ENCODE data around the gene ZBED4.
A peak's percentile ranks its signal among the peaks of the same experiment; 100 is the strongest.

The ZBED4 gene

DNA sequence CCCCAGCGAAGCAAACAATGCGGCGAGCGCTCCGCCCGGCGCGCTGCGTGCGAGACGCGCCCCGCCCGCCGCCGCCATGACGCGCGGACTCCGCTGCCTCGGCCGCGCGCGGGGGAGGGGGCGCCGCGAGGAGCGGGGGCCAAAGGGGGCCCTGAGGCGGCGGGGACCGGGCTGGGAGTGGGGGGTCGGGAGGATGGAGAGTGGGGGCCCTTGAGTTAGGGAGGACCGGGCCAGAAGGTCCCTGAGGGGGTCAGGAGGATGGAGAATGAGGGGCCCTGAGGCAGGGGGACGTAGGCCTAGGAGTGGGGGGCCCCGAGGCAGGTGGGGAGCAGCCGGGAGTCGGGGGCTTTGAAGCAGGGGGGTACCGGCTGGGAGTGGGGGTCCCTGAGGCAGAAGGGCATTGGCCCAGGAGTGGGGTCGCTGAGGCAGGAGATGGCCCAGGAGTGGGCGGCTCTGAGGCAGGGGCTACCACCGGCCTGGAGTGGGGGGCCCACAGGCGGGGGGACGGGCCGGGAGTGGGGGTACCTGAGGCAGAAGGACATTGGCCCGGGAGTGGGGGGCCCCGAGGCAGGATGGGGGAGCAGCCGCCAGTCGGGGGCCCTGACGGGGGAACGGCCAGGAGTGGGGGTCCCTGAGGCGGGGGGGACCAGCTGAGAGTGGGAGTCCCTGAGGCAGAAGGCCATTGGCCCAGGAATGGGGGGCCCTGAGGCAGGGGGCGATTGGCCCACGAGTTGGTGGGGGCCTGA lies 25.6 kb upstream of the ZBED4 start, which contains the start of gene BRD1:
TSS of gene BRD1 (minus strand) at position 21 of the 746 bp plus-strand sequence. CDS start 3,556 bp downstream, outside the sequence.
- peak; percentile 3 for DNase-seq

DNA sequence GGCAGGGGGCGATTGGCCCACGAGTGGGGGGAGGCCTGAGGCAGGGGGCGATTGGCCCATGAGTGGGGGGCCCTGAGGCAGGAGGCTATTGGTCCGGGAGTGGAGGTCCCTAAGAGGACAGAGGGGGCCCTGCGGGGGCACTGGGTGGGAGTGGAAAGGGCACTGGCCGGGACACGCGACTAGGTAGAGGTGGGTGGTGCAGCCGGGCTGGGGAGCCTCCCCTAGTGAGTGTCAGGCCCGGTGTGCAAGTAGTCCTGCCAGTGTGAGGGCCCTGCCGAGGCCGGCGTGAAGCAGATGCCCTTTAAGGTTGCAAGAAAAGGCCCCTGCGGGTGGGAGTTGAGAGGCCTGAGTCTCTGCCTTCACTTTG lies 25.1 kb upstream of the ZBED4 start:
- DNase-seq = no peak

DNA sequence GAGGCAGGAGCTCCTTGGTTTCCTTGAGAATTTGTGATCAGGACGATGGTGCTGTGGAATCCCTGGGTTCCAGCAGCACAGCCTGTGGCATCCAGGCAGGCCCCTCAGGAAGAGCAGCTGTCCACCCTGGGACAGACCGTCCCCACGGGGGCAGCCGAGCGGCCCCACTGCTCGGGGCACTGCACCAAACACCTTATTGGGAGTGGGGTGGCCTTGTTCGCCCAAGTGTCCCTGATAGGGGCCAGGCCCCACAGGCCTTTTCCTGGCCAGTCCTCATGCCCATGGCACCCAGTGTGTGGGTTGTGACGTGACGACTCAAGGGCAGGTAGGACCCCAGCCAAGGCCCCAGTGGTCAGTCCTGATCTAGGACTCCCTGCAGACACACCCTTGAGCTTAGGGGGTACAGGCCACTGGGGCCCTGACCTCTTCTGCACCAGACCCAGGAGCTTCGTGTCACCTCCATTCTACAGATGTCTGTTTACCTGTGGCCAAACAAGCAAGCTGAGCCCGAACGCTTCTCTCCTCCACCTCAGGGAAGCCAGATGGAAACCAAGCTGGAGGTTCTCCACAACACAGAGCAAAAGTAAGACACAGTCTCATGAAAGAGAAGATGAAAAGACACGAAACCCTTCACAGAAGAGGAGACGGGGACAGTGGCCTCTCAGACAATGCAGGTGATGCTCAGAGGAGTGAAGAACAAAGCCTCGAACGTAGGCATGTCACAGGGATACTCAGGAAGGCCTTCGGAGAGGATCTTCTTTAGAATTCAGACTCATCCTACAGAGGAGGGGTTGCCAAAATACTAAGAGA lies 24.4 kb upstream of the ZBED4 start:
- DNase-seq = no peak

DNA sequence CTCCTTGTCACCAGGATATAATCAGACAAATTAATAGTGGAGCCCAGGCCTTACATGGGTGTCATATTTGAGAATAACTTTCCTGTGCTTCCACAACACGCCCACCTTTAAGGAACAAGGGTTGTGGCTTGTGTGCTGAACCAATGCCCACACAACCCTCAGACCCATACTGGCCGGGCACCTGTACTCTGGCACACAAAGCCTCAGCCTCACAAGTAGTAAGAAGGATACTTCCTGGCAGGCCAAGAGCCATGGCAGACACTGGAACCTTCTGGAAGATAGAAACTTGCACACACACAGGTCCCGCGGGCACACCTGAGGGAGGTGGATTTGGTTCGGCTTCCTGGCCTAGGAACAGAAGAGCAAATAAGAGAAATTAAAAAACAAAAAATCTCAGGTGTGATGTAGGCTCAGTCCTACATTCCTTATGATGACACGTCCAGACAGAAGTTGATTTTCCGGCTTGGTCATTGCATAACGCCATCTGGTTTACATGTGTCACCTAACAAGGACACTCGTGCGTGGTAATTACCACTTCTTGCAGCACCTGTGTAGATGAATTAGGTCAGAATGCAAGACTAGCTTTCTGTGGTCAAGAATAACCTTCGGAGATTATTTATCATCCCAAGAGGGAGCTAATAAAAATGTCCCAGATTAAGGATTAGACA lies 20.2 kb upstream of the ZBED4 start:
- no peak for DNase-seq

DNA sequence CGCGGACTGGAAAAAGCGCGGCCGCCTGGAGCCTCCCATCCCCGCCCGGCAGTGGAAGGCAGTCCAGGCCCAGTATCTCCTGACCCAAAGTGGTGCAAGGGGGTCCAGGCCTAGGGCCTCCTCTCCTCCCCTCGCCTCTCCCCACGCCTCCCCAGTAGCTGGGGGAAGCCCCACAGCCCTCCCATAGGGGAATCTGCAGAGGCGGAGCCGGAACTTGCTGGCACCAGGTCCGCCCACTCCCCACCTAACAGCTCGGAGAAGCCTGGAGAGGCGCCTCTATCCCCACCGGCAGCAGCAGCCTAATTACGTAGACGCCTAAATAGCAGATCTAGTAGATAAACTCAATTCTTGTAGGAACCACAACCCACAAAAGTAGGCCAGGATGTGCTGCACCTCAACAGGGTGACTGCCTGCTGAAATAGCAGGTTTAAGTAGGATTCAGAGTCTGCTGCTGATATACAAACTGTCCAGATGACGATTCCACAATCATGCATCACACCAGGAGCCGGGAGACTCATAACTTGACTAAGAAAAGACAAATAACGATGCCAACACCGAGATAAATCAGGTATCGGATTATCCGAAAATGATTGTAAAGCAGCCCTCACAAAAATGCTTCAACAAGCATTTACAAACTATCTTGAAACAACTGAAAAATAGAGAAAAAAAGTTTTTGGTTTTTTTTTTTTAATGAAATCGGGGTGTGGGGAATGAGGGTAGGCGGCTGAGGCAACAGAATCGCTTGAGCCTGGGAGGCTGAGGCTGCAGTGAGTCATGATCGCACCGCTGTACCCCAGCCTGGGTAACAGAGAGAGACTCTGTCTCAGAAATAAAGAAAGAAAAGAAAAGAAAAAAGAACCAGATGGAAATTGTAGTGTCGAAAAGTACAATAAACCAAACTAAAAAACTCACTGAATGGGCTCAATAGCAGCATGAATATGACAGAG lies 14.6 kb upstream of the ZBED4 start:
- DNase-seq = no peak

DNA sequence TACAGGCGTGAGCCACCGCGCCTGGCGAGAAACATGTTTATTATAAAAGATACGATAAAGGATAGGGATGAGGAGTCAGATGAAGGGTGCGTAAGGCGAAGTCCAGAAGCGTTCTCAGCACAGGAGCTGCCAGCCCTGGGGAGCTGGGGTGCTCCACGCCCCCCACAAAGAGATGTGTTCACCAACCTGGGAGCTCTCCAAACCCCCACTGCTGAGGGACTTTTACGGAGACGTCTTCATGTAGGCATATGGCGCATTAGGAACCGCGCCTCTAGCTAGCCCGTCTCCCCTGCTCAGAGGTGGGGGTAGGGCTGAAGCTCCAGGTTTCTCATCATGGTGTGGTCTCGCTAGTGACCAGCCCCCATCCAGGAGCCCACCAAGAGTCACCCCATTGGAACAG lies 8.4 kb upstream of the ZBED4 start:
- no peak for DNase-seq

DNA sequence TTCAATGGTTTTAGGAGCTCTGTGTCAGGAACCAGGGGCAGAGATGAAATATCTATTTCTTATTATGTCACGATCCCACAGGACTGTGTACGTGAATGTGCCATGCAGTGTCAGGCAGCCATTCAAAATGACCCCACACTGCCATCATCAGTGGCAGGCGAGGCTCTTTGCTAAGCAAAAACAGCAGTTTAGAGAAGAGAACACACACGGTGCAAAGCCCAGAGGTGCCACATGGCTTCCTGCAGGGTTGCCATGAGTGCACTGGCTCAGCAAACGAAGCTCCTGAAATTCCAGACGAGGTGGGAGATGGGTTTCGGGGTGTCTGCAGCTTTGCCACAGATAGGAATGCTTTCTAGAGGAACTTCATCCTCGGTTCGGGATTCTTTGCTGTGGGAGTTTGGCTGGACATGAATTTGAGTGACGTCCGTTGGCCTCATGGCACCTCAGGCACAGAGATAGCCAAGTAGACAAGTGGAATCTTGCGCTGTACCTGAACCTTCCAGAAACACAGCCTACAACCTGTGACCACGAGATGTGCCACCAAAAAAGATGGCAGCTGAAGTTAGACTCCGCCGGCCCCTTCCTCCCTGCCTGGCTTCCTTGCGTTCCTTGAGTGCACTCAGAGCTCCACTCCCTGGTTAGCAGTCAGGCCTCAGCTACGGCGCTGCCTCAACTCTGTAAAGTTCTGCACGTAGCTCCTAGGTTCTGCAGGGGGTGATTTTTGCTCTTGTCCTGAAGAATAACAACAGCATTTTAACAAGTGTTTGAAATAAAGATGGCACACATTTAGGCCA lies 7.8 kb upstream of the ZBED4 start:
- no peak for DNase-seq

DNA sequence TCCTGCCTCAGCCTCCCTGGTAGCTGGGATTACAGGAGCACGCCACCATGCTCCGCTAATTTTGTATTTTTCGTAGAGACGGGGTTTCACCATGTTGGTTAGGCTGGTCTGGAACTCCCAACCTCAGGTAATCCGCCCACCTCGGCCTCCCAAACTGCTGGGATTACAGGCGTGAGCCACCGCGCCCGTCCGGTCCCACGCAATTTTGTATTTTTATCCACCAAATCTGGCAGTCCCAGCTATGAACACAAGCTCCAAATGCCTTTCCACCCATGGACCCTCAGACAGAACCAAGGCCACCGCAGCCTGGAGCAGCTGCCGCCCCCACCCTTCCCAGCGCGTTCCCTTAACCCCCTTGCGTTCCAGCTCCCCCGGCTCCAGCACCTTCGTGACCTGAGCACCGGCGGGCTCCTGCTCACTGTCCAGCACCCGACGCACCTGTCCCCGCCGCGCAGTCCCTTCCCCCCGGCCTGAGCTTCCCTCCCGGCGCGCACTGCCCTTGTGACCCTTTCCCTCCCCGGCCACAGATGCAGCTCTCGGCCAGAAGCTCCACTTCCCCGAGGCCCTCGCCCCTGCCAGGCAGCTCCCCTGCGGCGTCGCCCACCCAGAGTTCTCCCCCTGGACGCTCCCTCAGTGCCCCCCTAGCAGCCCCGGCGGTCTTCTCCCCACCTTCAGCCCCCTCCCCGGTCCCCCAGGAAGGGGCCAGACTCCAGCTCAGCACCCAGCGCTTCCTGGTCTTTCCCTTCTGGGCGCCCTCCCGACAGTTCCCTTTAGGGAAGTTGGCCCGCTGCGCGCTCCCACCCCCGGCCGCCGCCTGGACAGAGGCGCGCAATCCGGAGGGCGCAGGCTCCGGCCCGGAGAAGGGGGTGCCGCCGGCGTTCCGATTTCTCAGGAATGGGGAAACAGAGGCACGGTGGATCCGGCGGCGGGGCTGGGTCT lies 5.6 kb upstream of the ZBED4 start:
- DNase-seq = no peak

DNA sequence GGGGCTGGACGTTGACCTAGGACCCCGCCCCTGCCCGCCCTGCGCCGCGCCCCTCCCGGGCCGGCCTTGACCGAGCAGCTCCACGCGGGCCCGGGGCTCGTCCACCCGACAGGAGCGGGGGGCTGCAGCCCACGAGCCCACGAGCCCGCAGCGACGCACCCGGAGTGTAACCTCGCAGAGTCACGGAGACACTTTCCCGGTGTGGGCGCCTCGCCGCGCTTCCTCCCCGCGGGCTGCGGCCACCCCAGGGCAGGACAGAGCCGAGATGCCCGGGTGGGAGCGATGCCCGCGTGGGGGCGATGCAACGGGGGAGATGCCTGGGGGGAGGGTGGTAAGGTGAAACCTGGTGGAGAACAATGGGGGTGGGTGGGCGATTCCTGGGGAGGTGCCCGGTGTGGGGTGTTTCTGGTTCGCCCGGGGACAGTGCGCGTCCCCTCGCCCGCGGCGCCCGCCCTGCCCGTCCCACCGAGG lies 4.9 kb upstream of the ZBED4 start:
- no peak for DNase-seq

DNA sequence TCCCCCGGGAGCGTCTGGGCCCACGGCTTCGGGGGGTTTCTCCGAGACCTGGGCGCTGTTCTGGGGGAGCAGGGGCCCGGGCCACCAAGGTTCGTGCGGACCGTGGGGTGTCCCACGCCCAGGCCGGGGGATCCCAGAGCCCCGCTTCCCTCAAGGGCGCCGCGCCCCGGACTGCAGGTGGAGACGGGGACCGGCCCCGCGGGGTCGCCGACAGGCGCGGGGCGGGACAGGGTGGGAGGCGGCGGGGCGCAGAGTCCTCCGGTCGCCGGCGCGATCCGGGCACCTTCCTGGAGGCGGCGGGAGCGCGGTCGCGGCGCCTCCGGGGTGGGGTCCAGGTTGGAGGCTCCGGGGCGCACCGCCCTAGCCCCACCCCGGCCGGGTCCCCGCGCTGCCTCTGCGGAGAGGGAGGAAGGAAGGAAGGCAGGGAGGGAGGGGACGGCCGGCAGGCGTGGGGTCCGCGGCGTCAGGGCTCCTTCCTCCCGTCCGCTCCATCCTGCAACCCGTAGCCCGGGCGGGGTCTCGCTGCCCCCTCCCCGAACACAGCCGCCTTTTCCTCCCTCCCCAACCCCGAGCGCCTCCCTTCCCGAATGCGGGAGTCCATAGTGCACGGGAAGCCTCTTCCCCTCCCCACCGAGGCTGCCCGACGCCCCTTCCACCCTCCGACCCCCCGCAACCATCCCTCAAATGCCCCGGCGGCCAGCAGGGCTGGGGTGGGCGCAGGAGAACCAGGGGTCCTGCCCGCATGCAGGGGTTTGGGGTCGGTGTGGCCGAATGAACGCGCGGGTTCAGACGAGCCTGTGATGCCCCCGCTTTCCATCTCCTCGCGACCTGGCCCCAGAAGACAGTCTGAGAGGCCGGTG lies 4.3 kb upstream of the ZBED4 start:
- DNase-seq = no peak

DNA sequence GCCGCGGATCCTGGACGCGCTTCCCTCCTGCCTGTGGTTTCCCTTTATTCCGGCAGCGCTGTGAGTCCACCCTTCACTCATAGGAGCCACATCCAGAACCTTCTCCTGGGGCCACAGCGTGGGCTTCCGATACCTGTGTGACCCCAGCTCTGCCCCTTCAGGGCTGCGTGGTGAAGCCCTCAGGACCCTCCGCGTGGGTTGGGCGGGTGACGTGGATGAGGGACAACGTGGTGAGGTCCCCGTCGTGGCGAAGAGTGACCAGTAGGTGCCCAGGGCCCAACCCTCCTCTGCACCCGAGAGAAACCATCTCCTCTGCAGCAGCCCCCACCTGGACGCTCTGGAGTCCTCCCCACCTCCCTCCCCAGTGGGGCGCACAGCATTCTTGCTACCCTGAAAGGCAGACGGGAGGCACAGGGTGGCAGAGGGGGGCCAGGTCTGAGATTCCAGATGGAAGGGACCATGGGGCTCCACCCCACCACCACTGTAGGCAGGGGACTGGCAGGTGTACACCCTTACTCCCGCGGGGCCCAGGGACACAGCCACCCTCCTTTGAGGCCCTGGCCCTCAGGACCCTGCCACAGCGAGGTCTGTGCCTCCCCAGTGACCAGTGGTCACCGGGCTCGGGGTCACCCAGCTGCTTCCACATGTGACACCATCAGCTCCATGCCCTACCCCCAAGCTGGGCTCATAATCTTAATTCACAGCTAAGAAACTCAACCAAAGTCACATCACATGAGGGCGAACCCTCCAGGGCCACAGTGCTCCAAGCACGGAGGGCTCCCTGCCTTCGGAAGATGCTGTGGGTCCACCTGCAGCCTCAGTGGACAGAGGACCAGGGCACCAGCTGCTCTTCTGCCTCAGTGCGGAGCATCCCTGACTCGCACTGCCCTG lies 3.4 kb upstream of the ZBED4 start:
- DNase-seq = no peak

DNA sequence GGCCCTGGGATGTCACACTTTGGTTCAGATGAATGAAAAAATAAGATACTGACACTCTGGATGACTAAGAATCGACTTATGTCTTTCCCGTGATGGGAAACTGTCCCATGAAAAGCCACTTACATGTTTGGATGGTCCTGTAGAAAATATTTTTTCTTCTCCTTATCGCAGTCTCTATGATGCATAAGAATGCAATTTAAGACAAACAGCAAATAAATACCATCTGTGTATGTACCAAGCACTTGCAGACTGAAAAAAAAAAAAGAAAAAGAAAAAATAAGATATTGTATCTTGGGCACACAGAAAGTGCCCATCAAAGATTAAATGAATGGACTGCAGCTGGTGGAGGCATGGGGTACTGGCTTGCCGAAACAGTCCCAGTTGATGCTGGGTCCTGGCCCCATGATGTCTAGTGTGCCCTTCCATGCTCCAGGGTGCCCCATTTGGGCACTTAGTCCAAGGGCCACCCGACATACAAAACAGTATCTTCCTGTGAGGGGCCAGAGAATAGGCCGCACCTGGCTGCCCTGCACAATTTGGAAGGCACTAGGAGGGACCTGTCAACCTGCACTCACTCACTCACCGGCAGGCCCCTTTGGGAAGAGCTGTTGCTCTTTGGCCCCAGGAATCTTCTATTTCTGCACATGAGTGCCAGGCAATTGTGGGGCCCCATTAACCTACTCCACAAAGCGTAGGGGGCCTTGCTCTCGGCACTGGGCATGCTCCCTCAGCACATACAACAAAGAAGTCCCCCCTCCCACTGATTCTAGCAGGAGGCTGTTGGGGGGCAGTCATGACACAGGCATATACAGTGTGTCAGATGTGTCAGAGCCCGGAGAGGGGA lies 2.5 kb upstream of the ZBED4 start:
- no peak for DNase-seq

DNA sequence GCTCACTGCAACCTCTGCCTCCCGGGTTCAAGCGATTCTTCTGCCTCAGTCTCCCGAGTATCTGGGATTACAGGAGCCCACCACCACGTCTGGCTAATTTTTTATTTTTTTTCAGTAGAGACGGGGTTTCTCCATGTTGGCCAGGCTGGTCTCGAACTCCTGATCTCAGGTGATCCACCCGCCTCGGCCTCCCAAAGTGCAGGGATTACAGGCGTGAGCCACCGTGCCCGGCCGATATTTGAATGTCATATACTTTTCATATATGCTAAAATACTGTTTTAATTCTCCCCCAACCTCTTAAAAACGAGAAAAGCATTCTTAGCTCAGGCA lies 1.1 kb upstream of the ZBED4 start:
- DNase-seq = peak; percentile 26

DNA sequence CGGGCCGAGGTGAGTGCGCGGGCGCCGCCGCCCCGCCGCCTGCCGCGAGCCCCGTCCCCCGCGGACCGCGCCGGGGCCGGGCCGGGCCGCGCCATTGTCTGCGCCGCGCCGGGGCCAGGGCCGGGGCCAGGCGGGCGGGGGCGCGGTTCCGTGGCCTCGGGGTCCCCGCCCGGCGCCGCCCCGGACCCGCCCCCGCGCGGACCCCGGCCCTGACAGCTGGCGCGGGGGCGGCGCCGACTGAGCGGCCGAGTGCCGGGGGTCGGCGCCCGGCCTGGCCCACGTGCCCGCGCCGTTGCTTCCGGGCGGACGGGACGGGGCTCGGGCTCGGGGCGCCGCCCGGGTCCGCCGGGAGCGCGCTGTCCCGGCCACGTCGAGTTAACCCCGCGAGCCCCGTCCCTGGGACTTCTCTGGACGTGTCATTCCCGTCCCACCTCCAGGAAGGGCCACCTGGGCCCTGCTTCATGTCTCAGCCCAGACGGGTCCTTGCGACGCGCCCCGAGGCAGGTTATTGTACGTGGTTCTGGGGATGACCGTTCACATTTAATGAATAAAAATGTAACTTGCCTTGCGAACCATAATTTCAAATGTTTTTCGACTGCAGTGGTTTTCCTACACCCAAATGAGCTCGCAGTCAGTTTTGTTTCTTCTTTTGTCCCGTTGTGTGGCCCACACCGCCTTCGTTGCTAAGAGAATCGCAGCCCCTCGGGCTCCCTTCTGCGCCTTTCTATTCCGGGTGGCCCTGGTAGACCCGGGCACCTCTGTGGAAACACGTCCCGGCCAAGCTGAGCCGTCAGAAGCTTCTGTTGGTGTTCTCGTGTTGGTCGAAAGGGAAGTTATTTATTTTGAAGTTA lies 562 bp downstream of the ZBED4 start:
- no peak for DNase-seq

DNA sequence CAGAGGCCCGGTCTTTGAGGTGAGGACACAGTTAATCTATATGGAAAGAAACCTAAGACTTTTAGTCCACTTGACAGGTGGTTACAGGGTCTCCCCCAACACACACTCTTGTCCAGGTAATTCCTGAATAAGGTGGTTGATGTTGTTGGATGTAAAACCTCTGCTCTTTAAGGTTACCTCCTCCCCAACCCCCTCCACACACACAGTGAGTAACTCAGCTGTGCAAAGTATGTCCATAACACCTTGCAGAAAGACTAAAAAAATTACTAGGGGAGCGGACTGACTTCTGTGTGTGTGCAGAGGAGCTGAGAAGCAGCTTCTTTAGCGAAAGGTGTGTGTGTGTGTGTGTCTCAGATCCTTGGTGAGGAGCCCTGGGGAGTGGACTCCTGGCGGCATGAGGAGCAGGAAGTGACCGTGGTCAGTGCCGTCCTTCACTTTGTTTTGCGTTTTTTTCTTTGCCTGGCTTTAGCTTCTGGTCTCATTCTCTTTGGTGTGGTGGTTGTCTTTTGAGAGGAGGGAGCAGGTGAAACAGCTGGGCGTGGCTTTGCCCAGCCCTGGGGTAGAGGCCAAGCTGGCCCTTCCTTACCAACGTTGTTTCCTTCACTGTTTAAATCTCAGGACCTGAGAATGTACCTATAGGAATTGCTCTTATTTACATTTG lies 1.7 kb downstream of the ZBED4 start:
- no peak for DNase-seq

DNA sequence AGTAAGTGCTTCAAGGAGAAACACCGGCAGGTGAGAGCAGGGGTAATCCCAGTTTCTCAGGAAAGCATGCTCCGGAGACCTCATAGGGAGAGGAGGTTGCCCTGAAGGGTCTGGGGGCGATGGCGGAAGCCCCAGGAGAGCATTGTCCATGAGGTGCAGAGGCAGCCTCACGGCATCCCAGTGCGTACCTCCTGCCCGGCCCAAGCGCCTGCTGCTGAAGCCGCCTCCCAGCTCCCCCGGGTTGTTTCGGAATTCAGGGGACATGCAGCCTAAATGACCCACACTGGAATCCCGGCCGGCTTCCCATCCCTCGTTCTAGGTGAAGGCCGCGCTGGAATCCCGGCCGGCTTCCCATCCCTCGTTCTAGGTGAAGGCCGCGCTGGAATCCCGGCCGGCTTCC lies 2.7 kb downstream of the ZBED4 start:
- DNase-seq = no peak

Data from NCI-H526 treated with DMSO at 0.1 percent for 48 hours (cell line).